Fibroblast of lung (primary cell): ENCODE measurements around the gene PTGDS.

ENCODE experiments used
- CTCF ChIP-seq, 2 donors: IDR thresholded peaks in 1 of 2; conservative IDR thresholded peaks in 1 of 2; 1 replicate in 1 of 2; 2 replicates in 1 of 2; pipeline ENCODE4 v1.5.1; 2011 to 2012; ENCODE audit warnings: low read length in 2 of 2, control low read depth in 1 of 2, inconsistent platforms in 1 of 2, low read depth in 1 of 2, mild to moderate bottlenecking in 1 of 2
- EZH2 ChIP-seq: IDR thresholded peaks from 2 replicates; pipeline ENCODE4 v1.5.1; 2012; ENCODE audit warnings: low read length, control low read depth, mild to moderate bottlenecking; ENCODE audit errors: missing control alignments

GRCh38 chr9:136953771-136954269 lies 23.5 kb upstream of the PTGDS start:
- TF ChIP-seq CTCF (conservative IDR thresholded peaks at IDR 0.05 in 1 of 2, IDR thresholded peaks at IDR 0.05 in 1 of 2; ENCODE audit: low read depth in 1 of 2, low read length in 2 of 2): no peak
- no peak for TF ChIP-seq EZH2
